Suprapubic skin (tissue), 4 donors: ENCODE measurements around the gene WBP2NL. TPM values are rescaled to one million over a fixed set of nuclear protein-coding genes. Genes with fewer than 3 reads are reported as not detected.

ENCODE experiments used
- DNase-seq, 2 donors: peaks; one replicate each; pipeline ENCODE4 v3.0.0-alpha.2; 2019; ENCODE audit warnings: low spot score in 2 of 2
- H3K27ac ChIP-seq: fragments of 200-600 bp; sonication (generic); one replicate; pipeline ENCODE4 v1.5.1; 2019
- H3K27me3 ChIP-seq: fragments of 200-600 bp; sonication (generic); one replicate; pipeline ENCODE4 v1.5.1; 2019
- H3K36me3 ChIP-seq: fragments of 200-600 bp; sonication (generic); one replicate; pipeline ENCODE4 v1.5.1; 2019
- H3K4me1 ChIP-seq: fragments of 200-600 bp; sonication (generic); one replicate; pipeline ENCODE4 v1.5.1; 2019
- H3K4me3 ChIP-seq: fragments of 200-600 bp; sonication (generic); one replicate; pipeline ENCODE4 v1.5.1; 2019; ENCODE audit warnings: mild to moderate bottlenecking
- H3K9me3 ChIP-seq: fragments of 200-600 bp; sonication (generic); one replicate; pipeline ENCODE4 v1.5.1; 2019
- EP300 ChIP-seq: sonication (generic); formaldehyde crosslinking; IDR thresholded peaks from one replicate; pipeline ENCODE4 v1.6.1; 2017; ENCODE audit warnings: antibody characterized with exemption
- POLR2A ChIP-seq, 2 donors: fragments of 450-650 bp; IDR thresholded peaks; one replicate each; pipeline ENCODE4 v1.6.1; 2017; ENCODE audit warnings: antibody characterized with exemption in 2 of 2, mild to moderate bottlenecking in 2 of 2, moderate library complexity in 2 of 2
- POLR2AphosphoS5 ChIP-seq, 3 donors: sonication (generic); formaldehyde crosslinking; IDR thresholded peaks; one replicate each; pipeline ENCODE4 v1.6.1; 2017; ENCODE audit warnings: antibody characterized with exemption in 3 of 3
- WGBS: methylation state at CpG from one replicate; pipeline ENCODE4 v1.1.5; 2018; 5-methylcytosine and 5-hydroxymethylcytosine counted together
- total RNA-seq, 4 donors: library from RNA; depleted of rRNA; stranded (reverse); fragments of >200 nt; gene quantifications; one replicate each; pipeline ENCODE4 v1.1.0, GENCODE V29; 2016
- TF ChIP-seq, protein P1 (sequence below), 2 donors: fragments of 200-600 bp in 1 of 2; fragments of 450-650 bp in 1 of 2; sonication (generic) in 1 of 2; IDR thresholded peaks; one replicate each; pipeline ENCODE4 v1.5.1; 2016 to 2019; ENCODE audit warnings: antibody characterized with exemption in 2 of 2, mild to moderate bottlenecking in 1 of 2, moderate library complexity in 1 of 2

WBP2NL gene
- total RNA-seq, 4 donors from 2014 or later = 0.76 to 9.6 (median 5.4) TPM

DNA sequence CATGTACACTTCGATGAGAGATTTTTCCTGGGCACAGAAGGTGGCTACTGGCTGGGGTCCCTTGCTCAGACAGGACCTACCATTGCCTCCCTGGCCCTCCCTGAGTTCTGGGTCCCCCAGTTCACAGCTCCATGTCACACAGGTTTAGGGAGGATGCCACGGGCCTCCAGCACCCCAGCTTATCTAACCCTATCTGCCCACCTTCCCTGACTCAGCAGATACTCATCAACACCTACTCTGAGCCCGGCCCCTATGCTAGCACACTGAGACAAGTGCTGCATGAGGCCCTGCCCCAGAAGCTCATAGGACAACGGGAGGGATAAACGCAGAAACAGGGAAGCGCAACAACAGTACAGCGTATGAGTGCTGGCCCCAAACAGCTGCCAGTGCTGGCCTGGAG, 62.5 kb downstream of the WBP2NL start:
- peaks cover 61% of the 10 kb centered on the region for H3K36me3 ChIP-seq
- 97% methylated on average over 7 of the region's 7 CpGs for WGBS

DNA sequence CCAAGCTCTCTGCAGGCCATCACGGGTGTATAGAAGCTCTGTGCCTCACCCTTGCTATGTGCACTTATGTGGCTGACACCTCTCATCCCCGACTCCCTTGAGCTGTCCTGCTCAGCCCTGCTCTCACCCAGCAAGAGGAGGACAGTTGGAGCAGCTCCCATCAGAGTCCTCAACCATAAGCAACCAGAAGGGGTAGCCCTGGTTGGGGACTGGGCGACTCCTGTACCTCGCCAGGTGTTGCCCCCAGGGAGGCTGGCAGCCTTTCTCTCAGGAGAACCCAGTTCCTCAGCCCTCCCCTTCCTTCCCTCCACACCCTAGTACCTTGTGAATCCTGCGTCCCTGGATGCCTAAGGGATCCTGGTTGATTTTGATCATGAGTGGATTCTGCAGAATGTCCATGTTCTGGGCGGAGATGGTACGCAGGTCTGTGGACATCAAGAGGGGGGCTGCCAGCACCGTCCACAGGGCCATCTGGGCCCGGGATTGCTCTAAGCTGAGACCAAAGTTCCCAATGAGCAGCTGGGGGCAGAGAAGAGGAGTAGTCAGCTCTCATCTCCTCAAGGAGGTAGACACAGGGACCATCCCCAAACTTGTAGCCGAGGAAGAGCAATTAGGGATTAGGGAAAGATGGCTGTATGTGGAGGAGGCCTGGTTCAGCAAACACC, 64.0 kb downstream of the WBP2NL start:
- WGBS = 92% methylated on average over 8 of the region's 10 CpGs
- TF ChIP-seq, protein P1, sequence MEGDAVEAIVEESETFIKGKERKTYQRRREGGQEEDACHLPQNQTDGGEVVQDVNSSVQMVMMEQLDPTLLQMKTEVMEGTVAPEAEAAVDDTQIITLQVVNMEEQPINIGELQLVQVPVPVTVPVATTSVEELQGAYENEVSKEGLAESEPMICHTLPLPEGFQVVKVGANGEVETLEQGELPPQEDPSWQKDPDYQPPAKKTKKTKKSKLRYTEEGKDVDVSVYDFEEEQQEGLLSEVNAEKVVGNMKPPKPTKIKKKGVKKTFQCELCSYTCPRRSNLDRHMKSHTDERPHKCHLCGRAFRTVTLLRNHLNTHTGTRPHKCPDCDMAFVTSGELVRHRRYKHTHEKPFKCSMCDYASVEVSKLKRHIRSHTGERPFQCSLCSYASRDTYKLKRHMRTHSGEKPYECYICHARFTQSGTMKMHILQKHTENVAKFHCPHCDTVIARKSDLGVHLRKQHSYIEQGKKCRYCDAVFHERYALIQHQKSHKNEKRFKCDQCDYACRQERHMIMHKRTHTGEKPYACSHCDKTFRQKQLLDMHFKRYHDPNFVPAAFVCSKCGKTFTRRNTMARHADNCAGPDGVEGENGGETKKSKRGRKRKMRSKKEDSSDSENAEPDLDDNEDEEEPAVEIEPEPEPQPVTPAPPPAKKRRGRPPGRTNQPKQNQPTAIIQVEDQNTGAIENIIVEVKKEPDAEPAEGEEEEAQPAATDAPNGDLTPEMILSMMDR (IDR thresholded peaks at IDR 0.05) = no peak
- no peak for TF ChIP-seq POLR2A (IDR thresholded peaks at IDR 0.05)
- Histone ChIP-seq H3K4me1 (no peaks in the 10 kb centered on the region), H3K27ac (no peak overlapping the region), H3K4me3 (no peak overlapping the region), H3K27me3 (no peaks in the 10 kb centered on the region), H3K36me3 (peaks cover 77% of the 10 kb centered on the region), H3K9me3 (no peaks in the 10 kb centered on the region)
- DNase-seq = no peak

More for the DNA sequence above, 62.5 kb downstream of the WBP2NL start:
- H3K9me3 ChIP-seq = peaks cover 6% of the 10 kb centered on the region
- no peaks in the 10 kb centered on the region for H3K4me1 ChIP-seq
- no peak overlapping the region for H3K4me3 ChIP-seq
- H3K27ac ChIP-seq = no peak overlapping the region
- no peak for TF ChIP-seq POLR2A (IDR thresholded peaks at IDR 0.05)
- TF ChIP-seq, protein P1 (IDR thresholded peaks at IDR 0.05) = no peak
- no peak for TF ChIP-seq EP300
- no peak for TF ChIP-seq POLR2AphosphoS5 (IDR thresholded peaks at IDR 0.05)
- DNase-seq = no peak
- no peaks in the 10 kb centered on the region for H3K27me3 ChIP-seq

DNA sequence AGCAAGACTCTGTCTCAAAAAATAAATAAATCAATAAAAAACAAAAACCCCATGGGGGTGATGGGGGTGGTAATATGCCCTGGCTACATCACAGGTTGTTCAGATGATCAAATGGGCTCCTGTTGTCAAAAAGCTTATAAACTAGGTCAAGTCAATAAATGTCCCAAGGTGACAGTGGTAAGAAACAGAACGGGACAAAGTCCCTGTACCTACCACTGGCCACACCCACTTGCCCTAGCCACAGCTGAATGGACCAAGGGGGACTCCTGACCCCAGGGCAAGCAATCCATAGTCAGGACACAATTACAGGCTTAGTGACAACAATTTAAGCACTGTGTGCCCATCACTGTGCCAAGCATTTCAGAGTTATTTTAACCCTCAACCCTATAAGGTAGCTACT, 66.0 kb downstream of the WBP2NL start:
- H3K36me3 ChIP-seq = peaks cover 78% of the 10 kb centered on the region
- 100% methylated on average over 1 of the region's 1 CpG for WGBS

DNA sequence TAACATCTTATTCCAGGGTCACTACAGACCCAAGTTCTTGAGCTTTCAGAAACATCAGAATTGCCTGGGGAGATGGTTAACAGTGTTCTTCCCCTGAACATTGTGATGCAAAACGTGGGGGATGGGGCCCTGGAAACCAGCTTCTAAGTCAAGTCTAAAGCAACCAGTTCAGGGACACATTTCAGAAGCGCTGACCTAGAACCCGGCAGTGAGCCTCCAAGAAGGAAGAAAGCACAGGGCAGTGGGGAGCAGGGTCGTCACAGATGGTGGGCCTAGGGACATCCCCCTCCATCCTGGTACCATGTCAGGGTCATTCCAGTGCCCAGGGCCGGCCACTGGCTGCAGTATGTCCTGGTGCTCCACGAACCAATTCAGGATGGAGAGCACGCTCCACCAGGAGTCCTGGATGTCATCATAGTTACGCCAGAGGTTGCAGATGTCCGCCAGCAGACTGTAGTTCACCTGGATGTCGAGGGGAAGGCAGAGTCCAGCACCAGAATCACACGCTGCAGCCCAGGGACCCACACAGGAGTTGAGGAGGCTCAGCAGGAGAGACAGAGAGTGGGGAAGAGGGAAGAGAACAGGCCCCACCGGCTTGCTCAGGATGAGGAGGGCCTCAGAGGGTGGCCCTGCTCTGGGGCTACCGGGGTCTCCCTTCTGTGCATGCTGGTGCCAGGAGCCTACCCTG, 67.0 kb downstream of the WBP2NL start:
- Histone ChIP-seq H3K36me3 (peaks cover 69% of the 10 kb centered on the region), H3K27ac (no peak overlapping the region), H3K9me3 (no peaks in the 10 kb centered on the region), H3K4me3 (no peak overlapping the region), H3K27me3 (no peaks in the 10 kb centered on the region), H3K4me1 (peaks cover 9% of the 10 kb centered on the region)
- no peak for DNase-seq
- TF ChIP-seq POLR2A (IDR thresholded peaks at IDR 0.05) (no peak), EP300 (no peak), POLR2AphosphoS5 (IDR thresholded peaks at IDR 0.05) (no peak)
- TF ChIP-seq, protein P1 (IDR thresholded peaks at IDR 0.05) = no peak
- WGBS = 84% methylated on average over 8 of the region's 13 CpGs

More for the DNA sequence above, 66.0 kb downstream of the WBP2NL start:
- TF ChIP-seq, protein P1 (IDR thresholded peaks at IDR 0.05) = no peak
- TF ChIP-seq EP300 (no peak), POLR2A (IDR thresholded peaks at IDR 0.05) (no peak), POLR2AphosphoS5 (IDR thresholded peaks at IDR 0.05) (no peak)
- DNase-seq = no peak
- H3K27ac ChIP-seq = no peak overlapping the region
- no peaks in the 10 kb centered on the region for H3K9me3 ChIP-seq
- no peaks in the 10 kb centered on the region for H3K27me3 ChIP-seq
- H3K4me1 ChIP-seq = peaks cover 2% of the 10 kb centered on the region
- H3K4me3 ChIP-seq = no peak overlapping the region

DNA sequence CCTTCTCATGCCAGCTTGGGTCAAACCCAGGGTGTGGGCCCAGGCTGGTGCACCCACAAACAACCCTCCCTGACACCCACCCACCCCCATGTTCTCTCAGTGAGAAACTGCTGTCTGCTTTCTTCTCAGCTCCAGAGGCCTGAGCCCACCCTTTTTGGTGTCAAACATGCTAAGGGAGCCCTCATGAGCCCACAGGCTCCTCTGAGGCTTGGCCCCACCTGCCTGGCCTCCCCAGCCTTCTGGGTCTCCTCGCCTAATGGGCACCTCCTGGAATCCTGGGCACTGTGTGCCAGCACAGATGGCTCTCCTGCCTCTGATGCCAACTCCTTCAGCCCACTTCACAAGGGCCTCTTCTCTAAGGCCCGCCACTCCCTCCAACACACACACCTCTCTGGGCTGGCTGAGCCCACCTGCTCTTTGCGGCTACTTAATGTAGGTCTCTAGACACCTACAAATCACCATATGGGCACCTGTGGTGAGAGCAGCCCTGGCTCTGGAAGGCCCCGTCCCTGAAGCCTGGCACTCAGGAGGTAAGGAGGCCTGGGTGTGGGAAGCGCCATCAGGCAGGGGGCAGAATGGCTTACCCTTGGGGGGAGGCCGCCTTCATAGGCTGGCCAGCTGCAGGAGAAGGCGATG, 67.7 kb downstream of the WBP2NL start:
- no peaks in the 10 kb centered on the region for H3K9me3 ChIP-seq
- peaks cover 11% of the 10 kb centered on the region for H3K4me1 ChIP-seq
- no peaks in the 10 kb centered on the region for H3K27me3 ChIP-seq
- H3K27ac ChIP-seq = no peak overlapping the region
- no peak for DNase-seq
- peaks cover 62% of the 10 kb centered on the region for H3K36me3 ChIP-seq
- TF ChIP-seq, protein P1 (IDR thresholded peaks at IDR 0.05) = no peak
- no peak for TF ChIP-seq POLR2AphosphoS5 (IDR thresholded peaks at IDR 0.05)
- H3K4me3 ChIP-seq = no peak overlapping the region
- WGBS = 94% methylated on average over 7 of the region's 7 CpGs
